ENCODE data around the gene MYL4. TPM values are rescaled to one million over a fixed set of nuclear protein-coding genes. Genes with fewer than 3 reads are reported as not detected.

The MYL4 gene
- polyA plus RNA-seq, 1 of the 3 experiments (the other 2 are of a cell fraction), result not detected

- 60% methylated on average over 2 of the region's 2 CpGs for WGBS (ENCODE audit: low lambda C conversion rate)
Measured at GRCh38 chr17:47270946-47271705, 62.0 kb downstream of the MYL4 start.

DNA sequence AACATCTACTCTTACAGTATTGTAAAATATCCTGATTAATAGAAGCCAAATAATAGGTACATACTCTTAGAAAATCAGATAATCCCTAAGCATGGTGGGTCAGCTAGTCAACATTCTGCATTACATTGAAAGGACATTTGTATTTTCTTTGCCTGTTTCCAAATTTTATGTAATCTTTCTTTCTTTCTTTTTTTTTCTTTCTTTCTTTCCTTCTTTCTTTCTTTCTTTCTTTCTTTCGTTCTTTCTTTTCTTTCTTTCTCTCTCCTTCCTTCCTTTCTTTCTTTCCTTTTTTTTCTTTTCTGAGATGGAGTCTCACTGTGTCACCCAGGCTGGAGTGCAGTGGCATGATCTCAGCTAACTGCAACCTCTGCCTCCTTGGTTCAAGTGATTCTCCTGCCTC, 63.3 kb downstream of the MYL4 start:
- Histone ChIP-seq H4K20me1 (ENCODE audit: insufficient read depth) (no peaks in the 10 kb centered on the region), H3K9ac (no peak overlapping the region), H3K9me2 (no peaks in the 10 kb centered on the region), H3F3A (replicated peaks; ENCODE audit: insufficient read depth) (peaks cover 8% of the 10 kb centered on the region), H3K27me3 (ENCODE audit: insufficient read depth) (no peaks in the 10 kb centered on the region), H3K4me1 (ENCODE audit: control insufficient read depth in 1 of 2, insufficient read depth in 2 of 2, low read depth in 1 of 2, low read length in 1 of 2) (peaks cover 25 to 34% of the 10 kb centered on the region in 2 experiments), H2AFZ (ENCODE audit: low read depth) (no peak overlapping the region), H3K79me2 (ENCODE audit: insufficient read depth) (no peaks in the 10 kb centered on the region), H3K4me2 (no peak overlapping the region), H3K27ac (ENCODE audit: low read depth in 2 of 2, low read length in 1 of 2) (no peak overlapping the region), H3K4me3 (ENCODE audit: low read depth in 2 of 2, low read length in 1 of 2) (no peak overlapping the region), H3K36me3 (replicated peaks in 1 of 2; ENCODE audit: control insufficient read depth in 1 of 2, insufficient read depth in 2 of 2, low read length in 1 of 2) (no peaks in the 10 kb centered on the region), H3K9me3 (no peaks in the 10 kb centered on the region)
- 44% methylated on average over 1 of the region's 1 CpG for WGBS (ENCODE audit: low lambda C conversion rate)
- CTCF ChIA-PET, result interaction anchor here (0.9 to 3.6 kb wide), 3 partner anchors 15 to 43 kb away, joined by 3 to 28 read pairs (median 3); no protein-coding TSS in a partner anchor
- DNase-seq, result no peak
- POLR2A ChIA-PET, result no interaction called here
- TF ChIP-seq, protein P1, sequence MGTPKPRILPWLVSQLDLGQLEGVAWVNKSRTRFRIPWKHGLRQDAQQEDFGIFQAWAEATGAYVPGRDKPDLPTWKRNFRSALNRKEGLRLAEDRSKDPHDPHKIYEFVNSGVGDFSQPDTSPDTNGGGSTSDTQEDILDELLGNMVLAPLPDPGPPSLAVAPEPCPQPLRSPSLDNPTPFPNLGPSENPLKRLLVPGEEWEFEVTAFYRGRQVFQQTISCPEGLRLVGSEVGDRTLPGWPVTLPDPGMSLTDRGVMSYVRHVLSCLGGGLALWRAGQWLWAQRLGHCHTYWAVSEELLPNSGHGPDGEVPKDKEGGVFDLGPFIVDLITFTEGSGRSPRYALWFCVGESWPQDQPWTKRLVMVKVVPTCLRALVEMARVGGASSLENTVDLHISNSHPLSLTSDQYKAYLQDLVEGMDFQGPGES (IDR thresholded peaks at IDR 0.05; ENCODE audit: low read depth, low read length), result no peak
- TF ChIP-seq SMC3 (IDR thresholded peaks at IDR 0.05; ENCODE audit: low read depth, low read length) (no peak), GATA2 (CRISPR knock-in tag; IDR thresholded peaks at IDR 0.05) (no peak), FOXM1 (IDR thresholded peaks at IDR 0.05; ENCODE audit: low read depth) (no peak), MAX (IDR thresholded peaks at IDR 0.05; ENCODE audit: low read depth) (no peak), YY1 (IDR thresholded peaks at IDR 0.05; ENCODE audit: low read depth) (no peak), FOSL2 (IDR thresholded peaks at IDR 0.05; ENCODE audit: borderline replicate concordance, low read depth) (no peak), JUND (IDR thresholded peaks at IDR 0.05) (no peak), TCF12 (IDR thresholded peaks at IDR 0.05) (no peak), GABPA (IDR thresholded peaks at IDR 0.05; ENCODE audit: low read depth) (no peak), NFIC (IDR thresholded peaks at IDR 0.05; ENCODE audit: borderline replicate concordance) (no peak)
- TF ChIP-seq, protein P2, sequence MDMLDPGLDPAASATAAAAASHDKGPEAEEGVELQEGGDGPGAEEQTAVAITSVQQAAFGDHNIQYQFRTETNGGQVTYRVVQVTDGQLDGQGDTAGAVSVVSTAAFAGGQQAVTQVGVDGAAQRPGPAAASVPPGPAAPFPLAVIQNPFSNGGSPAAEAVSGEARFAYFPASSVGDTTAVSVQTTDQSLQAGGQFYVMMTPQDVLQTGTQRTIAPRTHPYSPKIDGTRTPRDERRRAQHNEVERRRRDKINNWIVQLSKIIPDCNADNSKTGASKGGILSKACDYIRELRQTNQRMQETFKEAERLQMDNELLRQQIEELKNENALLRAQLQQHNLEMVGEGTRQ (IDR thresholded peaks at IDR 0.05; ENCODE audit: borderline replicate concordance, low read depth, low read length), result no peak

More at GRCh38 chr17:47270946-47271705, 62.0 kb downstream of the MYL4 start:
- POLR2A ChIA-PET, result no interaction called here
- TF ChIP-seq, protein P3, sequence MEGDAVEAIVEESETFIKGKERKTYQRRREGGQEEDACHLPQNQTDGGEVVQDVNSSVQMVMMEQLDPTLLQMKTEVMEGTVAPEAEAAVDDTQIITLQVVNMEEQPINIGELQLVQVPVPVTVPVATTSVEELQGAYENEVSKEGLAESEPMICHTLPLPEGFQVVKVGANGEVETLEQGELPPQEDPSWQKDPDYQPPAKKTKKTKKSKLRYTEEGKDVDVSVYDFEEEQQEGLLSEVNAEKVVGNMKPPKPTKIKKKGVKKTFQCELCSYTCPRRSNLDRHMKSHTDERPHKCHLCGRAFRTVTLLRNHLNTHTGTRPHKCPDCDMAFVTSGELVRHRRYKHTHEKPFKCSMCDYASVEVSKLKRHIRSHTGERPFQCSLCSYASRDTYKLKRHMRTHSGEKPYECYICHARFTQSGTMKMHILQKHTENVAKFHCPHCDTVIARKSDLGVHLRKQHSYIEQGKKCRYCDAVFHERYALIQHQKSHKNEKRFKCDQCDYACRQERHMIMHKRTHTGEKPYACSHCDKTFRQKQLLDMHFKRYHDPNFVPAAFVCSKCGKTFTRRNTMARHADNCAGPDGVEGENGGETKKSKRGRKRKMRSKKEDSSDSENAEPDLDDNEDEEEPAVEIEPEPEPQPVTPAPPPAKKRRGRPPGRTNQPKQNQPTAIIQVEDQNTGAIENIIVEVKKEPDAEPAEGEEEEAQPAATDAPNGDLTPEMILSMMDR (IDR thresholded peaks at IDR 0.05), result no peak
- no peak for TF ChIP-seq RAD21 (IDR thresholded peaks at IDR 0.05; ENCODE audit: low read length)
- TF ChIP-seq SMC3 (IDR thresholded peaks at IDR 0.05; ENCODE audit: low read depth, low read length), result no peak
- no peak for TF ChIP-seq MXI1 (IDR thresholded peaks at IDR 0.05; ENCODE audit: low read depth, low read length)
- TF ChIP-seq SIN3A (IDR thresholded peaks at IDR 0.05; ENCODE audit: borderline replicate concordance, low read depth, low read length), result no peak
- no peak for TF ChIP-seq MEF2A (IDR thresholded peaks at IDR 0.05; ENCODE audit: borderline replicate concordance, low read depth)
- no peak for TF ChIP-seq PBX3 (IDR thresholded peaks at IDR 0.05)
- CTCF ChIA-PET, result interaction anchor here (0.6 kb wide), 1 partner anchor 13 kb away, joined by 3 read pairs; no protein-coding TSS in a partner anchor
- H3K9ac ChIP-seq, result no peak overlapping the region
- no peaks in the 10 kb centered on the region for H4K20me1 ChIP-seq (ENCODE audit: insufficient read depth)
- H3K27me3 ChIP-seq (ENCODE audit: insufficient read depth), result no peaks in the 10 kb centered on the region
- H3K79me2 ChIP-seq (ENCODE audit: insufficient read depth), result no peaks in the 10 kb centered on the region
- no peak overlapping the region for H3K4me3 ChIP-seq (ENCODE audit: low read depth in 2 of 2, low read length in 1 of 2)
- peaks cover 21% of the 10 kb centered on the region for H3F3A ChIP-seq (replicated peaks; ENCODE audit: insufficient read depth)
- no peak overlapping the region for H3K27ac ChIP-seq (ENCODE audit: low read depth in 2 of 2, low read length in 1 of 2)
- no peaks in the 10 kb centered on the region for H3K9me2 ChIP-seq
- no peaks in the 10 kb centered on the region for H3K9me3 ChIP-seq
- DNase-seq, result no peak
- no peaks in the 10 kb centered on the region for H3K36me3 ChIP-seq (replicated peaks in 1 of 2; ENCODE audit: control insufficient read depth in 1 of 2, insufficient read depth in 2 of 2, low read length in 1 of 2)
- H3K4me1 ChIP-seq (ENCODE audit: control insufficient read depth in 1 of 2, insufficient read depth in 2 of 2, low read depth in 1 of 2, low read length in 1 of 2), result peaks cover 24 to 25% of the 10 kb centered on the region in 2 experiments
- no peak overlapping the region for H3K4me2 ChIP-seq
- no peak overlapping the region for H2AFZ ChIP-seq (ENCODE audit: low read depth)
